ENCODE results near the gene LRRC37A2.
"Not testable (repeated sequence)": the region's sequence is repeated elsewhere in the genome, so short reads cannot be mapped to it uniquely, and the experiment has no call there.

- TF ChIP-seq, protein P1, sequence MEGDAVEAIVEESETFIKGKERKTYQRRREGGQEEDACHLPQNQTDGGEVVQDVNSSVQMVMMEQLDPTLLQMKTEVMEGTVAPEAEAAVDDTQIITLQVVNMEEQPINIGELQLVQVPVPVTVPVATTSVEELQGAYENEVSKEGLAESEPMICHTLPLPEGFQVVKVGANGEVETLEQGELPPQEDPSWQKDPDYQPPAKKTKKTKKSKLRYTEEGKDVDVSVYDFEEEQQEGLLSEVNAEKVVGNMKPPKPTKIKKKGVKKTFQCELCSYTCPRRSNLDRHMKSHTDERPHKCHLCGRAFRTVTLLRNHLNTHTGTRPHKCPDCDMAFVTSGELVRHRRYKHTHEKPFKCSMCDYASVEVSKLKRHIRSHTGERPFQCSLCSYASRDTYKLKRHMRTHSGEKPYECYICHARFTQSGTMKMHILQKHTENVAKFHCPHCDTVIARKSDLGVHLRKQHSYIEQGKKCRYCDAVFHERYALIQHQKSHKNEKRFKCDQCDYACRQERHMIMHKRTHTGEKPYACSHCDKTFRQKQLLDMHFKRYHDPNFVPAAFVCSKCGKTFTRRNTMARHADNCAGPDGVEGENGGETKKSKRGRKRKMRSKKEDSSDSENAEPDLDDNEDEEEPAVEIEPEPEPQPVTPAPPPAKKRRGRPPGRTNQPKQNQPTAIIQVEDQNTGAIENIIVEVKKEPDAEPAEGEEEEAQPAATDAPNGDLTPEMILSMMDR (conservative IDR thresholded peaks at IDR 0.05 in 1 of 2, IDR thresholded peaks at IDR 0.05 in 1 of 2; ENCODE audit: low read depth in 1 of 2, low read length in 2 of 2) = not testable (repeated sequence)
- not testable (repeated sequence) for TF ChIP-seq EZH2 (IDR thresholded peaks at IDR 0.05; ENCODE audit: low read length, missing control alignments)
Measured at GRCh38 chr17:46580082-46580481, 67.8 kb downstream of the LRRC37A2 start.
